Sigmoid colon (tissue), 3 donors: ENCODE data around the gene HRAS.

Source experiments
- CTCF ChIP-seq, 4 experiments: fragments of 450-650 bp in 3 of 4; fragments of 200-600 bp in 1 of 4; IDR thresholded peaks; one replicate each; pipeline ENCODE4 v1.5.1; 2016 to 2019; ENCODE audit warnings: antibody characterized with exemption in 4 of 4, mild to moderate bottlenecking in 3 of 4, moderate library complexity in 2 of 4
- POLR2A ChIP-seq, 2 donors: fragments of 450-650 bp; IDR thresholded peaks; one replicate each; pipeline ENCODE4 v1.6.1; 2016; ENCODE audit warnings: antibody characterized with exemption in 2 of 2, mild to moderate bottlenecking in 2 of 2, moderate library complexity in 2 of 2

- TF ChIP-seq CTCF (IDR thresholded peaks at IDR 0.05) (no peak), POLR2A (IDR thresholded peaks at IDR 0.05) (no peak)
These were observed 21.4 kb upstream of the HRAS start for GRCh38 chr11:556662-557256.
